ENCODE results near the gene SMG5. TPM values are rescaled to one million over a fixed set of nuclear protein-coding genes. Genes with fewer than 3 reads are reported as not detected.

Gene SMG5
- total RNA-seq, 1 donor from 2014 or later = 38.0 TPM

- no peak for ATAC-seq
Measured at GRCh38 chr1:156211243-156211642, 71.4 kb downstream of the SMG5 start.

GRCh38 chr1:156204686-156205085 lies 77.9 kb downstream of the SMG5 start:
- ATAC-seq = no peak

- no peak for ATAC-seq
Measured at GRCh38 chr1:156203331-156203730, 79.3 kb downstream of the SMG5 start.

- ATAC-seq = no peak
Measured at GRCh38 chr1:156200044-156200443, 82.6 kb downstream of the SMG5 start.

Other genes starting within 250 kb of the SMG5 start
- 23.0 TPM for gene UBQLN4, start 229.0 kb downstream of the SMG5 start, total RNA-seq
- gene LAMTOR2, start 228.0 kb downstream of the SMG5 start, total RNA-seq = 62.3 TPM
- 420 TPM for gene RAB25, start 221.7 kb downstream of the SMG5 start, total RNA-seq
- gene MEX3A, start 200.4 kb downstream of the SMG5 start, total RNA-seq = 1.7 TPM
- gene LMNA, start 168.1 kb downstream of the SMG5 start, total RNA-seq = 315 TPM
- 34.6 TPM for gene SEMA4A, start 129.2 kb downstream of the SMG5 start, total RNA-seq
- gene SLC25A44, start 88.7 kb downstream of the SMG5 start, total RNA-seq = 12.7 TPM
- 44.3 TPM for gene PMF1, start 69.8 kb downstream of the SMG5 start, total RNA-seq
- gene BGLAP, start 40.6 kb downstream of the SMG5 start, total RNA-seq = 0.28 TPM
- 2.0 TPM for gene PAQR6, start 34.8 kb downstream of the SMG5 start, total RNA-seq
- gene TMEM79, start 1.5 kb upstream of the SMG5 start, total RNA-seq = 110 TPM
- gene GLMP, start 12.9 kb upstream of the SMG5 start, total RNA-seq = 22.5 TPM
- not detected for gene VHLL, start 16.5 kb upstream of the SMG5 start, total RNA-seq
- gene CCT3, start 55.5 kb upstream of the SMG5 start, total RNA-seq = 178 TPM
- 0.80 TPM for gene TSACC, start 55.7 kb upstream of the SMG5 start, total RNA-seq
- 1.7 TPM for gene RHBG, start 86.4 kb upstream of the SMG5 start, total RNA-seq
- gene MEF2D, start 217.9 kb upstream of the SMG5 start, total RNA-seq = 15.0 TPM

All from esophagus mucosa (tissue), 1 donor.